ENCODE measurements around the gene MAMSTR.
"Not testable (repeated sequence)": the region's sequence is repeated elsewhere in the genome, so short reads cannot be mapped to it uniquely, and the experiment has no call there.

The MAMSTR gene

GRCh38 chr19:48719263-48720171 lies at the start of gene MAMSTR:
MAMSTR (minus strand) TSS chr19:48719725; CDS start chr19:48719031, 694 bp downstream.
- DNase-seq: no peak

- DNase-seq: no peak
Measured at GRCh38 chr19:48768994-48769713, 49.6 kb upstream of the MAMSTR start.

GRCh38 chr19:48768171-48768753 lies 48.7 kb upstream of the MAMSTR start:
- not testable (repeated sequence) for DNase-seq

GRCh38 chr19:48765816-48766215 lies 46.3 kb upstream of the MAMSTR start:
- not testable (repeated sequence) for DNase-seq

GRCh38 chr19:48760504-48761205 lies 41.1 kb upstream of the MAMSTR start:
- DNase-seq: no peak

- DNase-seq: no peak
Measured at GRCh38 chr19:48757741-48758144, 38.2 kb upstream of the MAMSTR start.

- no peak for DNase-seq
Measured at GRCh38 chr19:48757089-48757675, 37.7 kb upstream of the MAMSTR start.

- DNase-seq: no peak
Measured at GRCh38 chr19:48756686-48757085, 37.2 kb upstream of the MAMSTR start.

- DNase-seq: no peak
Measured at GRCh38 chr19:48756212-48756611, 36.7 kb upstream of the MAMSTR start.

GRCh38 chr19:48755787-48756186 lies 36.3 kb upstream of the MAMSTR start:
- no peak for DNase-seq

- DNase-seq: no peak
Measured at GRCh38 chr19:48755084-48755641, 35.6 kb upstream of the MAMSTR start, which contains the start of gene FGF21. FGF21 (plus strand) TSS chr19:48755524; CDS start chr19:48756237, 713 bp downstream.

GRCh38 chr19:48752496-48753365 lies 33.2 kb upstream of the MAMSTR start, which contains the start of gene FUT1:
FUT1 (minus strand) TSS chr19:48752641; CDS start chr19:48751281, 1,360 bp downstream.
- DNase-seq: peak; percentile 24

- DNase-seq: no peak
Measured at GRCh38 chr19:48751845-48752495, 32.4 kb upstream of the MAMSTR start.

GRCh38 chr19:48750771-48751504 lies 31.4 kb upstream of the MAMSTR start:
- no peak for DNase-seq

GRCh38 chr19:48750351-48750750 lies 30.8 kb upstream of the MAMSTR start:
- no peak for DNase-seq

- DNase-seq: no peak
Measured at GRCh38 chr19:48749571-48750198, 30.2 kb upstream of the MAMSTR start.

GRCh38 chr19:48746738-48747575 lies 27.4 kb upstream of the MAMSTR start, which contains the start of gene IZUMO1:
IZUMO1 (minus strand) TSS chr19:48746909; CDS start chr19:48745859, 1,050 bp downstream.
- DNase-seq: peak; percentile 82

GRCh38 chr19:48746110-48746509 lies 26.6 kb upstream of the MAMSTR start:
- DNase-seq: no peak
